ENCODE measurements around the gene LGR5. TPM values are rescaled to one million over a fixed set of nuclear protein-coding genes. Genes with fewer than 3 reads are reported as not detected.

Gene LGR5
- total and polyA plus RNA-seq, 2 of the 13 experiments (the other 11 are each of a cell fraction or from before 2014, with no cell fraction given) = 37.0 to 121 TPM

DNA sequence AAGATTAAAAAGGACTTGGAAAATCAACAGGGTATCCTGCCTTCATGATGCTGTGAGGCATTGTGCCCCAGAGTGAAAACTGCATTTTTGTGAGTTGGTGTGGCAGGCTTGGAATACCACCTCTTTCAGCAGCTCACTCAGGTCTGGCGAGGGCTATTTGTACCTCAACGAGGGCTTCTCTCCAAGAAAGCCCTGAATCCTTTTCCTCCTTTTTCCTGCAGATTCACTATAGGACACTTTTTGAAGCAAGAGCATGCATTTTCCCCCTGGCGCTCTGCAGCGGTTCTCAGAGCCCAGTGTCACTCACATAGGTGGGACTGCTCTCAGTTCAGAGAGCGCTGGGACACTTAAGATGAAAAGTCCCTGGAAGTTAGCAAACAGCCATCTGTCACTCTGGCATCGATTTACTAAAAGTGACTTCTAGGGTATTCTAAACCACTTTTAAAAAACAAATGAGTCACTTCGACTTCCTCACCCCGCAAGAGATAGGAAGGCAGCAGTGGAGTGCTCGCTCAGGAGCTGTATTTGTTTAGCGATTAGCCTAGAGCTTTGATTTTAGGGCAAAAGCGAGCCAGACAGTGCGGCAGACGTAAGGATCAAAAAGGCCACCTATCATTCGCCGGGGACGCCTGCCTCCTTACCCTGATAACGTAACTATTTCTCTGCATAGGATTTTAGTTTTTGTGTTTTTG, 782 bp upstream of the LGR5 start (continued):
- TF ChIP-seq, protein P1, sequence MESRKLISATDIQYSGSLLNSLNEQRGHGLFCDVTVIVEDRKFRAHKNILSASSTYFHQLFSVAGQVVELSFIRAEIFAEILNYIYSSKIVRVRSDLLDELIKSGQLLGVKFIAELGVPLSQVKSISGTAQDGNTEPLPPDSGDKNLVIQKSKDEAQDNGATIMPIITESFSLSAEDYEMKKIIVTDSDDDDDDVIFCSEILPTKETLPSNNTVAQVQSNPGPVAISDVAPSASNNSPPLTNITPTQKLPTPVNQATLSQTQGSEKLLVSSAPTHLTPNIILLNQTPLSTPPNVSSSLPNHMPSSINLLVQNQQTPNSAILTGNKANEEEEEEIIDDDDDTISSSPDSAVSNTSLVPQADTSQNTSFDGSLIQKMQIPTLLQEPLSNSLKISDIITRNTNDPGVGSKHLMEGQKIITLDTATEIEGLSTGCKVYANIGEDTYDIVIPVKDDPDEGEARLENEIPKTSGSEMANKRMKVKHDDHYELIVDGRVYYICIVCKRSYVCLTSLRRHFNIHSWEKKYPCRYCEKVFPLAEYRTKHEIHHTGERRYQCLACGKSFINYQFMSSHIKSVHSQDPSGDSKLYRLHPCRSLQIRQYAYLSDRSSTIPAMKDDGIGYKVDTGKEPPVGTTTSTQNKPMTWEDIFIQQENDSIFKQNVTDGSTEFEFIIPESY (CRISPR knock-in tag; IDR thresholded peaks at IDR 0.05) = 0 out of 2 replicates have a peak, but pooled peaks have one; percentile 20
- TF ChIP-seq DPF2 (CRISPR knock-in tag; IDR thresholded peaks at IDR 0.05; ENCODE audit: borderline replicate concordance, low read depth) (peak; percentile 66; the same call in 1 of the 2 replicates), ZNF550 (CRISPR knock-in tag; IDR thresholded peaks at IDR 0.05; ENCODE audit: borderline replicate concordance) (no peak), EEA1 (CRISPR knock-in tag; IDR thresholded peaks at IDR 0.05; ENCODE audit: borderline replicate concordance) (no peak), RBM22 (optimal IDR thresholded peaks at IDR 0.05; ENCODE audit: low read length) (peak; percentile 8), FOSL2 (CRISPR knock-in tag; IDR thresholded peaks at IDR 0.05) (peak; percentile 99), POLR2AphosphoS5 (IDR thresholded peaks at IDR 0.05; ENCODE audit: low read depth, low read length) (no peak; the same call in 1 of the 2 replicates), ZFP36L2 (CRISPR knock-in tag; IDR thresholded peaks at IDR 0.05) (no peak), ASH2L (IDR thresholded peaks at IDR 0.05; ENCODE audit: insufficient read length, low read depth, low read length) (peak; percentile 92)
- TF ChIP-seq, protein P2, sequence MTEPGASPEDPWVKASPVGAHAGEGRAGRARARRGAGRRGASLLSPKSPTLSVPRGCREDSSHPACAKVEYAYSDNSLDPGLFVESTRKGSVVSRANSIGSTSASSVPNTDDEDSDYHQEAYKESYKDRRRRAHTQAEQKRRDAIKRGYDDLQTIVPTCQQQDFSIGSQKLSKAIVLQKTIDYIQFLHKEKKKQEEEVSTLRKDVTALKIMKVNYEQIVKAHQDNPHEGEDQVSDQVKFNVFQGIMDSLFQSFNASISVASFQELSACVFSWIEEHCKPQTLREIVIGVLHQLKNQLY (CRISPR knock-in tag; IDR thresholded peaks at IDR 0.05) = peak; percentile 80; the same call in 1 of the 2 replicates
- TF ChIP-seq, protein P3, sequence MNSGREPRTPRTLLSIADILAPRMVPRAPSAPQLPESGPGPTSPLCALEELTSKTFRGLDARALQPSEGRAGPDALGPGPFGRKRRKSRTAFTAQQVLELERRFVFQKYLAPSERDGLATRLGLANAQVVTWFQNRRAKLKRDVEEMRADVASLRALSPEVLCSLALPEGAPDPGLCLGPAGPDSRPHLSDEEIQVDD (CRISPR knock-in tag; IDR thresholded peaks at IDR 0.05; ENCODE audit: borderline replicate concordance) = no peak
- TF ChIP-seq, protein P4, sequence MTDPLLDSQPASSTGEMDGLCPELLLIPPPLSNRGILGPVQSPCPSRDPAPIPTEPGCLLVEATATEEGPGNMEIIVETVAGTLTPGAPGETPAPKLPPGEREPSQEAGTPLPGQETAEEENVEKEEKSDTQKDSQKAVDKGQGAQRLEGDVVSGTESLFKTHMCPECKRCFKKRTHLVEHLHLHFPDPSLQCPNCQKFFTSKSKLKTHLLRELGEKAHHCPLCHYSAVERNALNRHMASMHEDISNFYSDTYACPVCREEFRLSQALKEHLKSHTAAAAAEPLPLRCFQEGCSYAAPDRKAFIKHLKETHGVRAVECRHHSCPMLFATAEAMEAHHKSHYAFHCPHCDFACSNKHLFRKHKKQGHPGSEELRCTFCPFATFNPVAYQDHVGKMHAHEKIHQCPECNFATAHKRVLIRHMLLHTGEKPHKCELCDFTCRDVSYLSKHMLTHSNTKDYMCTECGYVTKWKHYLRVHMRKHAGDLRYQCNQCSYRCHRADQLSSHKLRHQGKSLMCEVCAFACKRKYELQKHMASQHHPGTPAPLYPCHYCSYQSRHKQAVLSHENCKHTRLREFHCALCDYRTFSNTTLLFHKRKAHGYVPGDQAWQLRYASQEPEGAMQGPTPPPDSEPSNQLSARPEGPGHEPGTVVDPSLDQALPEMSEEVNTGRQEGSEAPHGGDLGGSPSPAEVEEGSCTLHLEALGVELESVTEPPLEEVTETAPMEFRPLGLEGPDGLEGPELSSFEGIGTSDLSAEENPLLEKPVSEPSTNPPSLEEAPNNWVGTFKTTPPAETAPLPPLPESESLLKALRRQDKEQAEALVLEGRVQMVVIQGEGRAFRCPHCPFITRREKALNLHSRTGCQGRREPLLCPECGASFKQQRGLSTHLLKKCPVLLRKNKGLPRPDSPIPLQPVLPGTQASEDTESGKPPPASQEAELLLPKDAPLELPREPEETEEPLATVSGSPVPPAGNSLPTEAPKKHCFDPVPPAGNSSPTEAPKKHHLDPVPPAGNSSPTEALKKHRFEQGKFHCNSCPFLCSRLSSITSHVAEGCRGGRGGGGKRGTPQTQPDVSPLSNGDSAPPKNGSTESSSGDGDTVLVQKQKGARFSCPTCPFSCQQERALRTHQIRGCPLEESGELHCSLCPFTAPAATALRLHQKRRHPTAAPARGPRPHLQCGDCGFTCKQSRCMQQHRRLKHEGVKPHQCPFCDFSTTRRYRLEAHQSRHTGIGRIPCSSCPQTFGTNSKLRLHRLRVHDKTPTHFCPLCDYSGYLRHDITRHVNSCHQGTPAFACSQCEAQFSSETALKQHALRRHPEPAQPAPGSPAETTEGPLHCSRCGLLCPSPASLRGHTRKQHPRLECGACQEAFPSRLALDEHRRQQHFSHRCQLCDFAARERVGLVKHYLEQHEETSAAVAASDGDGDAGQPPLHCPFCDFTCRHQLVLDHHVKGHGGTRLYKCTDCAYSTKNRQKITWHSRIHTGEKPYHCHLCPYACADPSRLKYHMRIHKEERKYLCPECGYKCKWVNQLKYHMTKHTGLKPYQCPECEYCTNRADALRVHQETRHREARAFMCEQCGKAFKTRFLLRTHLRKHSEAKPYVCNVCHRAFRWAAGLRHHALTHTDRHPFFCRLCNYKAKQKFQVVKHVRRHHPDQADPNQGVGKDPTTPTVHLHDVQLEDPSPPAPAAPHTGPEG (CRISPR knock-in tag; IDR thresholded peaks at IDR 0.05) = 0 out of 2 replicates have a peak, but pooled peaks have one; percentile 46
- TF ChIP-seq, protein P5, sequence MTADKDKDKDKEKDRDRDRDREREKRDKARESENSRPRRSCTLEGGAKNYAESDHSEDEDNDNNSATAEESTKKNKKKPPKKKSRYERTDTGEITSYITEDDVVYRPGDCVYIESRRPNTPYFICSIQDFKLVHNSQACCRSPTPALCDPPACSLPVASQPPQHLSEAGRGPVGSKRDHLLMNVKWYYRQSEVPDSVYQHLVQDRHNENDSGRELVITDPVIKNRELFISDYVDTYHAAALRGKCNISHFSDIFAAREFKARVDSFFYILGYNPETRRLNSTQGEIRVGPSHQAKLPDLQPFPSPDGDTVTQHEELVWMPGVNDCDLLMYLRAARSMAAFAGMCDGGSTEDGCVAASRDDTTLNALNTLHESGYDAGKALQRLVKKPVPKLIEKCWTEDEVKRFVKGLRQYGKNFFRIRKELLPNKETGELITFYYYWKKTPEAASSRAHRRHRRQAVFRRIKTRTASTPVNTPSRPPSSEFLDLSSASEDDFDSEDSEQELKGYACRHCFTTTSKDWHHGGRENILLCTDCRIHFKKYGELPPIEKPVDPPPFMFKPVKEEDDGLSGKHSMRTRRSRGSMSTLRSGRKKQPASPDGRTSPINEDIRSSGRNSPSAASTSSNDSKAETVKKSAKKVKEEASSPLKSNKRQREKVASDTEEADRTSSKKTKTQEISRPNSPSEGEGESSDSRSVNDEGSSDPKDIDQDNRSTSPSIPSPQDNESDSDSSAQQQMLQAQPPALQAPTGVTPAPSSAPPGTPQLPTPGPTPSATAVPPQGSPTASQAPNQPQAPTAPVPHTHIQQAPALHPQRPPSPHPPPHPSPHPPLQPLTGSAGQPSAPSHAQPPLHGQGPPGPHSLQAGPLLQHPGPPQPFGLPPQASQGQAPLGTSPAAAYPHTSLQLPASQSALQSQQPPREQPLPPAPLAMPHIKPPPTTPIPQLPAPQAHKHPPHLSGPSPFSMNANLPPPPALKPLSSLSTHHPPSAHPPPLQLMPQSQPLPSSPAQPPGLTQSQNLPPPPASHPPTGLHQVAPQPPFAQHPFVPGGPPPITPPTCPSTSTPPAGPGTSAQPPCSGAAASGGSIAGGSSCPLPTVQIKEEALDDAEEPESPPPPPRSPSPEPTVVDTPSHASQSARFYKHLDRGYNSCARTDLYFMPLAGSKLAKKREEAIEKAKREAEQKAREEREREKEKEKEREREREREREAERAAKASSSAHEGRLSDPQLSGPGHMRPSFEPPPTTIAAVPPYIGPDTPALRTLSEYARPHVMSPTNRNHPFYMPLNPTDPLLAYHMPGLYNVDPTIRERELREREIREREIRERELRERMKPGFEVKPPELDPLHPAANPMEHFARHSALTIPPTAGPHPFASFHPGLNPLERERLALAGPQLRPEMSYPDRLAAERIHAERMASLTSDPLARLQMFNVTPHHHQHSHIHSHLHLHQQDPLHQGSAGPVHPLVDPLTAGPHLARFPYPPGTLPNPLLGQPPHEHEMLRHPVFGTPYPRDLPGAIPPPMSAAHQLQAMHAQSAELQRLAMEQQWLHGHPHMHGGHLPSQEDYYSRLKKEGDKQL (CRISPR knock-in tag; IDR thresholded peaks at IDR 0.05; ENCODE audit: low read depth) = peak; percentile 86
